A549 (cell line): ENCODE measurements around the gene ZNF701. TPM values are rescaled to one million over a fixed set of nuclear protein-coding genes. Genes with fewer than 3 reads are reported as not detected.
"Not testable (repeated sequence)": the region's sequence is repeated elsewhere in the genome, so short reads cannot be mapped to it uniquely, and the experiment has no call there.

ENCODE experiments used
- ATAC-seq, 2 experiments: fragments of 200-7000 bp in 1 of 2; fragments of >200 bp in 1 of 2; cut with Nextera tagmentation in 1 of 2; cut with Tn5 transposase in 1 of 2; 3 replicates each; pipeline versions ENCODE4 v1.8.0 to v1.9.1; 2018 to 2020; ENCODE audit warnings: mild to moderate bottlenecking in 1 of 2, moderate library complexity in 1 of 2
- CTCF ChIA-PET: fragments of 300-600 bp; sonication (Branson Sonifier 250); formaldehyde crosslinking; extraction: SDS; loops from one replicate; lab custom pipeline; 2021; ENCODE audit warnings: antibody characterized with exemption, inconsistent platforms; lab: Yijun Ruan, JAX
- POLR2A ChIA-PET: fragments of 350-600 bp; formaldehyde crosslinking; extraction: SDS; loops from one replicate; lab custom pipeline; 2021; ENCODE audit warnings: antibody characterized with exemption, inconsistent platforms; lab: Yijun Ruan, JAX
- DNase-seq, 2 experiments: peaks; one replicate each; pipeline versions ENCODE4 v3.0.0 to v3.0.0-alpha.2; 2011 to 2016; ENCODE audit warnings: low read depth in 1 of 2, low spot score in 1 of 2
- FAIRE-seq: peaks from 2 replicates; lab custom pipeline; 2011; peaks lifted over from hg19 to GRCh38; lab: Jason Lieb, UNC
- H3K27ac ChIP-seq, 2 experiments: fragments of >200 bp; sonication (Bioruptor Twin); formaldehyde crosslinking; 3 replicates each; pipeline ENCODE4 v1.5.1; 2016 to 2017
- H3K4me1 ChIP-seq: fragments of >200 bp; sonication (Bioruptor Twin); formaldehyde crosslinking; 3 replicates; pipeline ENCODE4 v1.6.1; 2016
- H3K4me2 ChIP-seq: fragments of >200 bp; sonication (Bioruptor Twin); formaldehyde crosslinking; 3 replicates; pipeline ENCODE4 v1.6.1; 2016
- H3K4me3 ChIP-seq: fragments of >200 bp; sonication (Bioruptor Twin); formaldehyde crosslinking; 3 replicates; pipeline ENCODE4 v1.5.1; 2016
- H3K9me3 ChIP-seq: fragments of >200 bp; sonication (Bioruptor Twin); formaldehyde crosslinking; 3 replicates; pipeline ENCODE4 v1.6.1; 2016
- BHLHE40 ChIP-seq: IDR thresholded peaks from 2 replicates; pipeline ENCODE4 v1.6.1; 2012; ENCODE audit warnings: low read depth, low read length, inconsistent platforms
- CEBPB ChIP-seq, 2 experiments: fragments of >200 bp in 1 of 2; sonication (Bioruptor Twin) in 1 of 2; formaldehyde crosslinking in 1 of 2; IDR thresholded peaks; 2 replicates each; pipeline ENCODE4 v1.6.1; 2012 to 2016
- CTCF ChIP-seq: fragments of >200 bp; sonication (Bioruptor Twin); formaldehyde crosslinking; IDR thresholded peaks from 3 replicates; pipeline ENCODE4 v1.5.1; 2016
- E2F6 ChIP-seq: IDR thresholded peaks from 2 replicates; pipeline ENCODE4 v1.6.1; 2012; ENCODE audit warnings: low read depth, borderline replicate concordance
- EHF ChIP-seq: fragments of 250-450 bp; sonication (Bioruptor Pico); IDR thresholded peaks from 2 replicates; pipeline ENCODE4 v1.5.0; 2020; ENCODE audit warnings: mild to moderate bottlenecking
- ELK1 ChIP-seq: fragments of 150-350 bp; IDR thresholded peaks from 2 replicates; pipeline ENCODE4 v1.6.1; 2014; ENCODE audit warnings: low read depth, mild to moderate bottlenecking, low read length
- HMGXB4 ChIP-seq: fragments of 250-450 bp; sonication (Bioruptor Pico); IDR thresholded peaks from 2 replicates; pipeline ENCODE4 v1.5.0; 2021; ENCODE audit warnings: mild to moderate bottlenecking, moderate library complexity, borderline replicate concordance
- JUNB ChIP-seq: fragments of >200 bp; sonication (Bioruptor Twin); formaldehyde crosslinking; IDR thresholded peaks from 2 replicates; pipeline ENCODE4 v1.6.1; 2016
- KDM5A ChIP-seq: fragments of 200-600 bp; sonication (generic); IDR thresholded peaks from 2 replicates; pipeline ENCODE4 v1.6.1; 2016; ENCODE audit warnings: antibody characterized with exemption, mild to moderate bottlenecking
- MAZ ChIP-seq: fragments of 150-350 bp; IDR thresholded peaks from 2 replicates; pipeline ENCODE4 v1.6.1; 2014; ENCODE audit warnings: antibody characterized with exemption, low read depth, low read length, borderline replicate concordance
- MYC ChIP-seq: IDR thresholded peaks from 2 replicates; pipeline ENCODE4 v1.6.1; 2012; ENCODE audit warnings: mild to moderate bottlenecking, inconsistent platforms, low read length, improper control_type of control experiment, borderline replicate concordance
- PBX3 ChIP-seq: IDR thresholded peaks from 2 replicates; pipeline ENCODE4 v1.6.1; 2012
- PHF8 ChIP-seq: fragments of 200-600 bp; sonication (generic); IDR thresholded peaks from 2 replicates; pipeline ENCODE4 v1.6.1; 2016; ENCODE audit warnings: low read depth, mild to moderate bottlenecking, antibody characterized with exemption, moderate library complexity, borderline replicate concordance
- POLR2AphosphoS2 ChIP-seq: conservative IDR thresholded peaks from 2 replicates; pipeline ENCODE4 v1.6.1; 2012; ENCODE audit warnings: low read length, improper control_type of control experiment, inconsistent platforms
- RARB ChIP-seq: fragments of 250-450 bp; sonication (Bioruptor Pico); IDR thresholded peaks from 2 replicates; pipeline ENCODE4 v1.8.0; 2021; ENCODE audit warnings: mild to moderate bottlenecking, moderate library complexity
- RNF2 ChIP-seq: fragments of 200-600 bp; sonication (generic); IDR thresholded peaks from 2 replicates; pipeline ENCODE4 v1.6.1; 2016; ENCODE audit warnings: low read depth, mild to moderate bottlenecking, antibody characterized with exemption, moderate library complexity, borderline replicate concordance
- TFCP2L1 ChIP-seq: fragments of 250-450 bp; sonication (Bioruptor Pico); IDR thresholded peaks from 2 replicates; pipeline ENCODE4 v1.5.0; 2021; ENCODE audit warnings: mild to moderate bottlenecking
- USF2 ChIP-seq: fragments of 450-650 bp; IDR thresholded peaks from 2 replicates; pipeline ENCODE4 v1.6.1; 2014; ENCODE audit warnings: antibody characterized with exemption
- ZC3H11A ChIP-seq: fragments of 450-650 bp; IDR thresholded peaks from 2 replicates; pipeline ENCODE4 v1.6.1; 2014; ENCODE audit warnings: antibody characterized with exemption, mild to moderate bottlenecking
- ZNF302 ChIP-seq: fragments of 250-450 bp; sonication (Bioruptor Pico); IDR thresholded peaks from 2 replicates; pipeline ENCODE4 v1.9.0; 2021; ENCODE audit warnings: inconsistent platforms, mild to moderate bottlenecking, moderate library complexity
- WGBS: methylation state at CpG from one replicate; pipeline ENCODE4 v1.1.6; 2017; ENCODE audit errors: missing lambda C conversion rate; 5-methylcytosine and 5-hydroxymethylcytosine counted together
- polyA plus RNA-seq, 4 experiments: library from polyadenylated mRNA; depleted of rRNA in 3 of 4; stranded (reverse); fragments of >200 nt; fragmentation: RNase III in 1 of 4; extraction: RNeasy Plus Mini Kit Qiagen cat#74134 plus additional on column Dnase treatment in 1 of 4; gene quantifications; 2 replicates in 3 of 4; 3 replicates in 1 of 4; pipeline ENCODE4 v1.2.3, GENCODE V29; 2011 to 2017

Gene ZNF701
- polyA plus RNA-seq, 2 of the 4 experiments (the other 2 are of a cell fraction), result 0.21 to 0.32 TPM

- no peak for TF ChIP-seq ELK1
These were observed 33.7 kb upstream of the ZNF701 start (continued) for GRCh38 chr19:52536448-52536800.

GRCh38 chr19:52538815-52539214 is 31.3 kb upstream of the ZNF701 start:
- POLR2A ChIA-PET, DNase-seq, FAIRE-seq, H3K4me1 ChIP-seq, H3K27ac ChIP-seq, CTCF ChIA-PET, ATAC-seq, H3K4me3 ChIP-seq, H3K4me2 ChIP-seq: not testable (repeated sequence)
- peaks cover 54% of the 10 kb centered on the region for H3K9me3 ChIP-seq
- WGBS, result 25% methylated on average over 4 of the region's 4 CpGs

GRCh38 chr19:52541176-52541575 is 28.9 kb upstream of the ZNF701 start:
- H3K4me1 ChIP-seq, DNase-seq, H3K27ac ChIP-seq, H3K4me2 ChIP-seq, POLR2A ChIA-PET, H3K4me3 ChIP-seq, CTCF ChIA-PET, ATAC-seq, FAIRE-seq: not testable (repeated sequence)
- 16% methylated on average over 5 of the region's 5 CpGs for WGBS
- H3K9me3 ChIP-seq, result peaks cover 58% of the 10 kb centered on the region

GRCh38 chr19:52541608-52542007 is 28.5 kb upstream of the ZNF701 start:
- no peaks in the 10 kb centered on the region for H3K4me1 ChIP-seq
- TF ChIP-seq POLR2AphosphoS2 (no peak), MYC (no peak), ZC3H11A (no peak), RARB (no peak), TFCP2L1 (CRISPR knock-in tag) (no peak), JUNB (no peak), USF2 (no peak), HMGXB4 (CRISPR knock-in tag) (no peak), CTCF (no peak), ZNF302 (CRISPR knock-in tag) (no peak), EHF (CRISPR knock-in tag) (no peak), CEBPB (IDR thresholded peaks at IDR 0.05) (no peak), KDM5A (no peak), PBX3 (no peak), MAZ (no peak), E2F6 (no peak), PHF8 (no peak), BHLHE40 (no peak), RNF2 (no peak)
- TF ChIP-seq, all 56 proteins: peak for 0
- H3K4me2 ChIP-seq, result no peak overlapping the region
- FAIRE-seq (no peak), ATAC-seq (no peak), DNase-seq (no peak)
- H3K27ac ChIP-seq, result no peak overlapping the region
- ChIA-PET CTCF (no interaction called here), POLR2A (no interaction called here)
- WGBS, result 6% methylated on average over 5 of the region's 5 CpGs
- peaks cover 58% of the 10 kb centered on the region for H3K9me3 ChIP-seq
- H3K4me3 ChIP-seq, result no peak overlapping the region

GRCh38 chr19:52542541-52542940 is 27.5 kb upstream of the ZNF701 start:
- 34% methylated on average over 6 of the region's 6 CpGs for WGBS
- FAIRE-seq, H3K4me2 ChIP-seq, H3K4me1 ChIP-seq, H3K27ac ChIP-seq, H3K4me3 ChIP-seq, DNase-seq, POLR2A ChIA-PET, ATAC-seq: not testable (repeated sequence)
- CTCF ChIA-PET, result interaction anchor here (0.7 to 1.3 kb wide), 3 partner anchors 9 to 97 kb away, joined by 3 read pairs; no protein-coding TSS in a partner anchor
- H3K9me3 ChIP-seq, result peaks cover 56% of the 10 kb centered on the region
